HG02571 (cell line): ENCODE data around the gene IFNB1.

Source experiments
- ATAC-seq: cut with Tn5 transposase; IDR thresholded peaks from one replicate; pipeline ENCODE4 v1.9.1; 2021; ENCODE audit warnings: mild to moderate bottlenecking, moderate library complexity; ENCODE audit not compliant: unreplicated experiment

Gene IFNB1

DNA sequence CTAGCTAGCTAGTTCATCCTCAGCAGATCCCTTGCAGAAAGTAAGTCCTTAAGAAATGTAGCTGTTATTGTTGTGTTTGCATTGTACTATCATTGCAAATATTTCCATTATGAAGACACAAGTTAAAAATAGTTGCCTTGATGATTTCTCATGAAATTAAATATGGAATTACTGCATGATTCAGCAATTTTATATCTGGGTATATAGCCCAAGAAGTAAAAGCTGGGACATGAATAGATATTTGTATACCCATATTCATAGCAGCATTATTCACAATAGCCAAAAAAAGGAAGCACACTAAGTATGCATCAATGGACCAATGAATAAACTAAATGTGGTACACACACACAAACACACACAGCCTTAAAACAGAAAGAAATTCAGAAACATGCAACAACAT lies 6.8 kb downstream of the IFNB1 start:
- no peak for ATAC-seq

DNA sequence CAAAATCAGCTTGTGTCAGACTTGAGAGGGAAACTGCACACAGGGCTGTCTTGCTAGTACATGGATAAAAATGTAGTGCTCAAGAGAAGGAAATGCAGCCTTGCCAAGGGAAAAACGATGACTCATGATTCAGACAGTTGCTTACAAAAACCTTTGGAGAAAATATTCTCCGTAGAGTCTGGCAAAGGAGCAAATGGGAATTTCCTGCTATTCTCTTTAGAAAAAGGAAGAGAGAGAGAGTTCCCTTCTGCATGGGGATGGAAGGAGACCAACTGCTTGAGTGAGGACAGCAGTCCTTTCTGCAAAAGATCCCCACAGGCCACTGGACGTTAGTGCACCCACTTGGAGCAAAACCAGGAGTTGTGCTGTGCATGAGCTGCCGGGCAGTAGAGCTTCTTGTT lies 7.6 kb downstream of the IFNB1 start:
- no peak for ATAC-seq

DNA sequence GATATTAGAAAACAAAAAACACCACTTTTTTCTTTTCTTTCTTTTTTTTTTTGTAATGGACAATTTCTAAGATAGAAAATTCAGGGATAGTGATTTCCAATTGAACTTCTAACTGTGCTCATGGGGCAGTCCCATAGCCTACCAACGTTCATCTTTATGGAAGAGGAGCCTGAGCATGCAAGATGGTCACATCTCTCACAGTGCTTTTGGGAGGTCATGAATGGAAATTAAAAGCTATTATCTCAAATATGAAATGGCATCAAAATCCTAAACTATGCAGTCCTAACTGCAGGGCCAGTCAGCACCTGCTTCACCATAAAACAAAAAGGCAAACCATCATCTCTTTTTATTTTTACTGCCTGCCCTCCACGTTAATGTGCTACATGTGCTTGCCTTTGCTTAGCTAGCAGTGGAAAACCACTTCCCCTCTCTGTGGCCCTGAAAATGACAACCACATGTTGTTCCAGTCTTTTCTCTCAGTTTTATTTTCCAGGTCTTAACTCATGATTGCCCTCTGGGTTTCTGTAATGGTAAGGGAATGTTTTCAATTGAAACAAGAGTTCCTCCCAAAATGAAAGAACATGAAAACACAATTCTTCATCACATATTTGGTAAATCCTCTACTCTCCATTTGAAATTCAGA lies 16.7 kb downstream of the IFNB1 start:
- no peak for ATAC-seq

DNA sequence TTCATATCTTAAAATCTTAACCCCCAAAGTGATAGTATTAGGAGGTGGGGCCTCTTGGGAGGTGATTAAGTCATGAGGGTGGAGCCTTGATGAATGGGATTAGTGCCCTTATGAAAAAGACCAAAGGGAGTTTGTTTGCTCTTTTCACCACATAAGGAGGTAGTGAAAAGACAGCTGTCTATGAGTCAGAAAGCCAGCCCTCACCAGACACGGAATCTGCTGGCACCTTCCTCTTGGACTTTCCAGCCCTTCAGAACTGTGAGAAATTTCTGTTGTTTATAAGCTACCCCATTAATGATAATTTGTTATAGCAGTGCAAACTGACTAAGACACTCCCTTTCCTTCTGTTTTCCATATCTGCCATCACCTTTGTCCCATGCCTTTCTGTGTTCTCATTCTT lies 20.8 kb downstream of the IFNB1 start:
- no peak for ATAC-seq

DNA sequence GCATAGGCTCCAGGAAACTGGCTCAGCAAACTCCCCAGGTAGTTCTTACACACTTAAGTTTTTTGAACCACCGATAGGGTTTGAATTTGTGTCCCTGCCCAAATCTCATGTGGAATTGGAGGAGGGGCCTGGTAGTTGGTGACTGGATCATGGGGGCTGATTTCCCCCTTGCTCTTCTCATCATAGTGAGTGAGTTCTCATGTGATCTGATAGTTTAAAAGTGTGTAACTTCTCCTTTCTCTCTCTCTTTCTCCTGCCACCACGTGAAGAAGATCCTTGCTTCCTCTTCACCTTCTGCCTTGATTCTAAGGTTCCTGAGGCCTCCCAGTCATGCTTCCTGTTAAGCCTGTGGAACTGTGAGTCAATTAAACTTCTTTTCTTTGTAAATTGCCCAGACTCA lies 23.9 kb downstream of the IFNB1 start:
- ATAC-seq: no peak

DNA sequence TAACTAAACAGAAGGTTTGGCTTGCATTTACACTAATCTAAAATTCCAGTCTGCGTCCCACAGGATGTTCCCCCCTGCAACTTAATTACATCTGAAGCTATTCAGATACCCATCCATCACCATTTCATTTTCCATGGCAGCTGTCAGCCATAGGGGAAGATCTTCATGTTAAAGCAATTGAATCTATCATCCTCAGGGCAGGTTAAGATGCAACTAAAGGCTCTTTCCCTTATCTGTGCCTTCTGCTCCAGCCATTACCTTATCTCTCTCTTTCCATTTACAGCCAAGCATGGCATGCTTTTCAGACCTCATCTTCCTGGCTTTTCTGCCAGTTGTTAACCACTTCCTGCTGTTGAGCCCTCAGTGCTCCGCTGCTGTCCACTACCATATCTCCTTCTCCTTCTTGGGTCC lies 30.5 kb downstream of the IFNB1 start:
- no peak for ATAC-seq

DNA sequence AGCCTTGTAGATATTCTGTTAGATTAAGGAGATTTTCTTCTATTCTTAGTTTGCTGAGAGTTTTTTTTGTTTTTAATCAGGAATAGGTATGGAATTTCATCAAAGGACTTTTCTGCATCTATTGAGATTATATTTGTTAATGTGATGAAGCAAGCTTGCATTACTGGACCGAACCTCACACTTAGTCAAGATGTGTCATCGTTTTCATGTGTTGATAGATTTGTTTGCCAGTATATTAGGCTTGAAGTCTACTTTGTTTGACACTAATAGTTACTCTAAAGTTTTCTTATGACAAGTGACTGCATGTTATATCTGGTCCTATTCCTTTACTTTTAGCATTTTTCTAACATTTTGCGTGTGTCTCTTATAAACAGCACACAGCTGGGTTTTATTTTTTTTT lies 33.9 kb downstream of the IFNB1 start:
- ATAC-seq: no peak

DNA sequence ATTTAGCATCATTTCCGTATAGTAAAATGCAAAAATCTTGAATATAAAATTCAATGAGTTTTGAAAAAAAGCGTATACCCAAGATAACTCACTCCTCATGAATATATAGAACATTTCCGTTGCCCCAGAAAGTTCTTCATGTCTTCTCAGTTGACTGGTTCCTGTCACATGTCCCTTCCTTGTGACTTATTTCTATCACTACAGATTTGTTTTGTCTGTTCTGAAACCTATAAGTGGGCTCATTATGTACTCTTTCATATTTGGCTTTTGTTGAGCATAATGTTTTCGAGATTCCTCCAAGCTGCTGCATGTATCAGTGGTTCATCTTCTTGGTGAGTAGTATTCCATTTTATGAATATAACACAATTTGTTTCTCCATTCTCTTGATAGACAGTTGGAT lies 35.3 kb downstream of the IFNB1 start:
- ATAC-seq: no peak

DNA sequence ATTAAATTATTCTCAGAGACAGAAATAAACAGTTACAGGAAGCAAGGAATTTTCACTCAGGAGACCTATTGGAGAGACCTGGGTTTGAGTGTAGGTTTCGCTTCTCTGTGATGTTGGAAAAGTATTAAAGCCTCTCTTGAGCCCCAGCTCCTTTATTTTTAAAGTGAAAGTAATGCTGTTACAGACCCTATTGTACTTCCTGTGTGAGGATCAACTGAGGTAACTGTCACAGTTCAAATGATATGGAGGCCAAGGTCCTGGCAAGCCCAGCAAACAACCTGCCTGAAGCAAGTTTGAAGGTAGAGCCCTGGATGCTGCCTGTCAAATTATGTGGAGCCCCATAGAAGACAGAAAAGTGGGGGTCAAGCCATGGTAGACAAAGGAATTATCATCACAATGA lies 38.4 kb downstream of the IFNB1 start:
- no peak for ATAC-seq

DNA sequence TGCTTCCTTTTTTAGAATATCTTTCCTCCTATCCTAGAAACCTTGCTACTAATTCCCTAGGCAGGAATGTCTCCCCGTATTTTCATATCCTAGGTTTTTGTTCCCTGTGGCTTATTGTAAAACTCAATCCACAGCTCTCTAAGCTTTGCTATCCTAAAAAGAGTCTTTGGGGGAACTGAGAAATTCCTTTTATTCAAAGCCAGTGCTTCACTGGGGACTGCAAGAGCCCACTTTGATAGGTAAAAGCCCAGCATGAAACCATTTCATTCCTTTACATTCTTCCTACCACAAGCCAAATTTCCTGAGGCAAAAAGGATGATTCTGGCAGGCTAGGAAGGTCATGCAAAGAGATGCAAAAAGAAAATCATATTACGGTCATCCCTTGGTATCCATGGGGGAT lies 40.5 kb downstream of the IFNB1 start:
- no peak for ATAC-seq

DNA sequence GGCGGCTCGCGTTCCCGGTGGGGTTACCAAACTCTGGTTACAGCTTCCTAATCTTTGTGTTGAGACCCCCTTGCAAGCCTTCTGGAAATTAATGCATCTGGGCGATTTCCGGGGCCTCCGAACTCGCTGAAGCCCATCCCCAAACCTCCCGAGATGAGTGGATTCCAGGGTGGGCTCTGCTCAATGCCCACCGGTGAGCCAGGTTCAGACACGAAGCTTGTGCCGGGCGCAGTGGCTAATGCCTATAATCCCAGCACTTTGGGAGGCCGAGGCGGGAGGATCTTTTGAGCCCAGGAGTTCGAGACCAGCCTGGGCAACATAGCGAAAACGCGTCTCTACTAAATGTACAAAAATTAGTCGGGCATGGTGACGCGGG lies 45.9 kb downstream of the IFNB1 start:
- ATAC-seq: no peak

DNA sequence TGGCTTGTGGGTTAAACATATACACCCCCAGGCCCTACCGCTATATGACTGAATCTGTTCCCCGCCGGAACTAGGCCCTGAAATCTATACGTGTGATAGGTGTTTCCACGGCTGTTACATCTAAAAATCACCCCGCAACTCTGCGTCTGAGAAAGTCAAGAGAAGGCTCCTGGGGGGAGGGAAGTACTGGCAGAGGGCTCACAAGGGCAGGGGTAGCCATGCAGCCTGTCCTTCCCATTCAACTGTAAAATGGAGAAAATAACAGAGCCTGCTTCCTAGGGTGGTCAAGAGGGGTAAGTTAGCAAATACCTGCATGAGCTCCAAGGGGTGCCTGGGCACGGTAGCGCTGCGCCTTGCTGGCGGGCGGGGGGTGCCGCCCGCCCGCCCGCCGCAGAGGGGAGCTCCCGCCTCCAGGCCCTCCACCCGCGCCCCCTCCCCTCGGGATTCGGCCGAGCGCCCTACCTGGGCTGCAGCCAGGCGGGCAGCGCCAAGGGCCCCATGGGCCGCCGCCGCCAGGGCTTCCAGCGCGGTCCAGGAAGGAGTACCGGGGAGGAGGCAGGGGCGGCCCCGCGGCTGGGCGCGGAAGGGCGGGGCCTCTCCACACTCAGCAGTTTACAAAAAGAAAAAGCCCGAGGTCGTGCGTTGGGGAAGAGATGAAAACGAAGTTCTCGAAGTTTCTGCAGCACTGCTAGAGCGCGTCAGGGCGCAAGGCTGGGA lies 46.5 kb downstream of the IFNB1 start, which contains the start of gene HACD4:
HACD4 (minus strand) TSS at position 550 of the 717 bp plus-strand sequence; CDS start at position 500, 50 bp downstream.
- peak; percentile 86 for ATAC-seq

DNA sequence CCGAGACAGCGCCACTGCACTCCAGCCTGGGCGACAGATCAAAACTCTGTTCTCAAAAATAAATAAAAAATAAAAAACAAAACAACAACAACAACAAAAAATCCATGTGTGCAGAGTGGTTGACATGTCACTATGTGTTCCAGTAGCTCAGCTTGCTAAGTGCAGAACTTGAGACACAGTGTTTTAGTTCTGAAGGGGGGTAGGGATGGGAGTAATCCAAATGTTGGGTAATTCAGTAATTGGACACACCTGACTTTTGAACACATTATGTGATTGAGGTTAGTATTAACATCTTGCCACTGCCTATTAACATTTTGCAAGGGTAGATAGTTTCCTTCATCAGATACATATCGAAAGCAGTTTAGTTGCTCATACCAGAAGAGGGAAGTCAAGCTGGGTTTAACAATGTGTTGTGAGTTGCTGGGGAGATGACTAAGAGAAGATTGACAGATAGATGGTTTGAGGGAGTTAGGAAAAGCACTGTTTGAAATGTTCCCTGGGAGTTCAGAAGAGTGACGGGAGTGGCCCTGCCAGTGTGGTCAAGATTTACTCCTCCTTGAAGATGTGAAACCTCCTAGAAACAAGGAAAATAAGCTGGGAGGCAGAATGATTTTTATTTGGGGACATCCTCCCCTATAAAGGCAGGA lies 47.2 kb downstream of the IFNB1 start:
- peak; percentile 64 for ATAC-seq

DNA sequence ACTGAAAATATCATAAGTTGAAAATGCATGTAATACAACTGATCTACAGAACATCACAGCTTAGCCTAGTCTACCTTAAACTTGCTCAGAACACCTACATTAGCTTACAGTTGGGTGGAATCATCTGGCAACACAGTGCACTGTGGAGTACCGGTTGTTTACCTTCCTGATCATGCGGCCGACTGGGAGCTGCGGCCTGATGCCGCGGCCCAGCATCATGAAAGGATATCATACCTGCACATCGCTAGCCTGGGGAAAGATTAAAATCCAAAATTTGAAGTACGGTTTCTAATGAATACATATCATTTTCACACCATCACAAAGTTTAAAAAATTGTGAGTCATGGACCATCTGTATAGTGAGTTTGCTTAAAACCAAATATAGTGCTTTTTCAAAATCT lies 48.1 kb downstream of the IFNB1 start:
- ATAC-seq: no peak

DNA sequence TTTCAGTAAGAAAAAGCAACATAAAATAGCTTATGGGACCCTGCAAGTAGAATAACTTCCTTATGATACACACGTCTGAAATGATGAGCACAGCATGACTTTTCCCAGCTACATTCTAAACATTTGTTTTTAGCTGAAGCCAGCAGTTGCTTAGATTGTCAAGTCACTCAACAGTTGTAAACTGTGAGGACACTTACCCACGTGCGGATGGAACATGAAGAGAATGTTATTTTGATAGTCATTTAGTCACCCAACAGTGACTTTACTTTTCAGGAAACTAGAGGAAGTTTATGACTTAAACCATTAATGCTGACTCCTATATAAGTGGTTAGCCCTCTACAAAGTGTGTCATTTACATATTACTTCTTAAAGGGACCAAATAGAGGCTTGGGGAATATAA lies 49.3 kb downstream of the IFNB1 start:
- ATAC-seq: no peak

DNA sequence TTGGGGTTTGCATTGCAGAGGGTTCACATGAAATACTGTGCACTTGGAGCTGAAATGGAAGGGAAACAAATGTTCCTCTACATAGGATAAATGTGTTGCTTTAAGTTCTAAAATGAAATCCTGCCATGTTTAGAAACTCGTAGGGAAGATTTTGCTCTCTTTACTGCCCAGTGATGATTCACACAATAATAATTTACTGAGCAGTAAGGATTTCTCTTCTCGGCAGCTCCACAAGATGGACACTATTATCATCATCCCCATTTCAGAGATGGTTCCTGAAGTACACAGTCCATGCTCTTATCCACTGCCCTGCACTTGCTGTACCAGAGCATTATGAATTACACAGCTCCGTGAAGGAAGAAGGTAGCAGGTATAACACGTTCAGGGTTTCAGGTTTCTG lies 50.4 kb downstream of the IFNB1 start:
- ATAC-seq: no peak
